Hematopoietic multipotent progenitor cell treated with erythropoietin and hydrocortisone succinate and interleukin-3 and kit ligand, for 15 days (in vitro differentiated cells): Measurements from ENCODE around the gene C1QL2.

Experiments used
- DNase-seq: peaks from one replicate; pipeline ENCODE4 v3.0.0-alpha.2; 2015; ENCODE audit warnings: low spot score

Gene C1QL2

DNA sequence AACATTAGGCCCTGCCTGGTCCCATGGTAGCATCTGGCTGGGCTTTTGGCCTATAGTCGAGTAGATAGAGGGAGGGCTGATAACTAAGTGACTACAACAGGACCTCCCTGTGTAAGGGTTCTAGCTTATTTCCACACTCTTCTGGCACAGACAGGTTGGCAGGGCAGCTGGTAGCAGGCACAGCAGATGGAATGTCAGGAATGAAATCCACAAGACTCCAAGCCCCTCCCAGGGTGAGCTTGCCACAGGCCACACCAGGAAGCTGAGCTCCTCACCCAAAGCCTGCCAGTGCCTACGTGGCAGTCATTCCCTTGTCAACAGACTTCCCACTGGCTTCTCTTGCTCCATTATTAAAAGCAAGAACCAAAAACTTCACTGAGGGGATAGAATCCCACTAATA lies 20.7 kb upstream of the C1QL2 start:
- DNase-seq, result no peak

DNA sequence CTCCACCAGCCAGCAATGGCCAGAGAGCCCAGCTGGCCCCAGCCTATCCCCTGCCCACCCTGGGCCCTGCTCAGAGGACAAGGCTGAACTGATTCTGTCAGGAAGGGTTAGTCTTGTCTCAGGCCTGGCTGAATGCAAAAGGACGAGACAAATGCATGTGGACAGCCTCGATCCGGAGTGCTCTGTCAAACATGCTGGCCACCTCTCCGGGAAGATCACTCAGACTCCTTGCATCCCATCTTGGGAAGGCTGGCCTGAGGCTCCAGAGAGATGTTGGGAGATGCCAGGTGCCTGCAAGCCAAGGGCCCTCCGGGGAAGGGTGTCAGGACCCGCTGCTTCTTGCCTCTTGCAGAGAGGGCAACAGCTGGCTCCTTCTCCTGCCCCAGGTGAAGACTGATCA lies 20.2 kb upstream of the C1QL2 start:
- DNase-seq, result no peak

DNA sequence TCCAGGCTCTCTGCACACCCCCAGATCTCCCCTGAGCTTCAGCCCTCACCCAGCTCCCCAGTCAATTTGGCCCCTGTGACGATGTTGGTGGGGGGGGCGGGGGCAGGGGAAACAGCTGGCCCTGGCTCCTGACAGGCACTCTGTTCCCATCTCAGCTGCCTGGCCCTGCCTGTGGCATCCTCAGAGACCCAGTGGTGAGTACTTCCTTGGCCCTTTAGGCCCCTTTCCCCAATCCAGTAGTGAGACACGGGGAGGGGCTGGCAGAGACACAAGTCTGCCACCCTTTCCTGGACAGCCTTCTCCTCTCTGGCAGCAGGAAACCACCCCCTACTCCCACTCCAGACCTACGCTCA lies 19.3 kb upstream of the C1QL2 start:
- DNase-seq, result no peak

DNA sequence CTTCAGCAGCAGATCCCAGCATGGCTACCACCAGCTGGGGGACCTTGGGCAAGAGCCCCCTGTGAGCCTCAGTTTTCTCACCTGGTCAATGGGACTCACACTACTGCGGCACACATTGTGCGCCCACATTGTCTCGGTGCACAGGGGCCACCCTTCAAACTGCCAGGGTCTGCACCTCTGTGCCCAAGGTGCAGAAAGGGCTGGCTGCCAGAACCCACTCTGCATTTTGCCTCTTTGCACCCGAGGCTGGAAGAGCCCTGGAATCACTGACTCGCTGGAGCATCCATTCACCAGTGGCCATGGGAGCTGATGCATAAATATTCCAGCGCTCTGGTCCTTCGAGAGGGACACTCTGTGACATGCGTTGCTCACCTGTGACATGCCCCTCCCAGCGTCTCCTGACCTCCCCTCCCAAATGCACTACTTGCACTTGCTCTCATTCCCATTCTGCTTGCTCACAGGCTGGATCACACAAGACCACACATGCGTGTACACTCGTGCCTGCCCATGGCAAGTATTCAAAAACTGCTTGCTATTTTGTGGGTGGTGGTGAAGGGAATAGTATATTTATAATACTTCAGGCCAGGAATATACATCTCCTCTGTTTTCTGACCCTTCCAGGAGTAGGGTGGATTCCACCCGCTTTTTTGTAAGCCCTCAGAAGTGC lies 18.8 kb upstream of the C1QL2 start:
- no peak for DNase-seq

DNA sequence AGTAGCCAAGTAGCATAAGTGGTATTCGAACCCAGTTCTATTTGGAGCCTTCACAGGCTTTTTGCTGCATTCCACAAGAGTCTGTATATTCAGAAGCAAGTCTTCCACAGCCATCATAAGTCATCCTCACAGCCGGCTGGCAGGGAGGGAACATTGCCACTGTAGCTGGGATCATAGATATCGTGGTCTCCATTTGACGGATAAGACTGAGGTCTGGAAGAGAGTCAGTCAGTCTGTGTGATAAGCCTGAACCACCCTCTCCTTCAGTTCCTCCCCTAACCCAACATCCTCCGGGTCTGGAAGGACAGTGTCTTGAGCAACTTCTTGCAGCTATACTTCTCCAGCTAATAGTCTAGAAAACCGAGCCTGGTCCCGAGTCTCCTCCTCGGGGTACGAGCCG lies 17.0 kb upstream of the C1QL2 start:
- DNase-seq, result peak; percentile 44

DNA sequence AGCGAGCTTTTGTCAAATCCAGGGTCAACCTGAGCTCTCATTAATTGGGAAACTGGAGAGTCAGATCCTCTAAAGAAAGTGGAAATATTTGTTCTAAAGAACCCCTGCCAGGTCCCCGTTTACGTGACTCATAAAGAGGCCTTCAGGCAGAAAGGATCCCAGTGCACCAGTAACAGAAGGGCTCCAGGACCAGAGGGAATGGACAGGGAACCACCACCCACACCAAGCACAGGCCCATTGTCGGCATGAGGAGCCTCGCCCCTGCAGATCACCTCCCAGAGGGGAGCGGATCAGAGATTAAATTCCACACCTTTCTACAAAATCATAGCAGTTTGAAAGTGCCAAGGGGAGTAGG lies 16.4 kb upstream of the C1QL2 start:
- DNase-seq, result no peak

DNA sequence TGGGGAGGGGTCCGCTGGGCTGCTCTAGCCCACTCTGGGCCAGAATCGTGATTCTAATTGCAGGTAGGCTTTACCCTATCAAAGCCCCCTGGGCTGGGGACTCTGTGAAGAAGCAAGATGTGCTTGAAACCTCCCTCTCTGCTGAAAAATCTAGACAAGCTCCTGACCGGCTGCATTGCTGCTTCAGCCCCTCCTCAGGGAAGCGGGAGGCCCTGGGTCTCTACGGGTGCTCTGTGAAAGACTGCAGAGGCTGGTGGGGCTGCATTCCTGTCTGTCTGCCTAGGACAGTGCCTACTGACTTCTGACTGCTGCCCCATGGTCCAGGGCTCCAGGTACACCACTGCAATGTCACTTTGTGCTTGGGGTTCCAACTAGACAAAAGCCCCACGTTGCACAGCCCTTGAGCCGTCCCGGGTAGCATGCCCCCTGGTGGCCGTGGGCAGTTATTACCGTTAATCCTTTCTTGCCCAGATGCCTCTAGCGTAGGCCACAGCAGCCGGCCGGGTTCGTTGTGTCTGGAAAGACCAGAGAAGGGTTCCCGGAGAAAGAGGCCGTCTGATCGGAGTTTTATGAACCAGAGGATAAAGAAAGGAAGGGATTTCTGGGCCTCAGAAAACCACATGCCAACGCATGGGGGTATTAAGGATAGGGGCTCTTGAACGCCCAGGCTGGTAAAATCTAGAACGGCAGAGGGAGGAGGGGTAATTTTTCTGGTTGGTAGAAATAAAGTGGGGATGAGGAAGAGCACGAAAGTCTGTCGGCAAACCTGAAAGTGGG lies 15.9 kb upstream of the C1QL2 start:
- DNase-seq, result peak; percentile 70

DNA sequence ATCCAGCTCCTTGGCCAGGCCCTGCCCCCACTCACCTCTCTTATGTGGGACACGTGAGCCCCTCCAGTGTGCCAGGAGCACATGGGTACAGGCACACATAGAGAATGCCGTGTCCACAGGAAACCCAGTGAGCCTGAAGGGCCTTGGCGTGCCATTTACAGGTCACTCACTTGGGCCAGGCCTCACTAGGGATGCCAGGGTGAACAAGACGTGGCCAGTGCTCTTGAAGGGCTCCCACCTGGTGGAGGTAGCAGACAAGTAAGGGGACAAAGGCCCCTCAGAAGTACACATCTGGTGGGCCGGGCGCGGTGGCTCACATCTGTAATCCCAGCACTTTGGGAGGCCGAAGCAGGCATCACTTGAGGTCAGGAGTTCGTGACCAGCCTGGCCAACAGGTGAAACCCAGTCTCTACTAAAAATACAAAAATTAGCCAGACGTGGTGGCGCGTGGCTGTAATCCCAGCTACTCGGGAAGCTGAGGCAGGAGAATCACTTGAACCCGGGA lies 15.1 kb upstream of the C1QL2 start:
- DNase-seq, result no peak

DNA sequence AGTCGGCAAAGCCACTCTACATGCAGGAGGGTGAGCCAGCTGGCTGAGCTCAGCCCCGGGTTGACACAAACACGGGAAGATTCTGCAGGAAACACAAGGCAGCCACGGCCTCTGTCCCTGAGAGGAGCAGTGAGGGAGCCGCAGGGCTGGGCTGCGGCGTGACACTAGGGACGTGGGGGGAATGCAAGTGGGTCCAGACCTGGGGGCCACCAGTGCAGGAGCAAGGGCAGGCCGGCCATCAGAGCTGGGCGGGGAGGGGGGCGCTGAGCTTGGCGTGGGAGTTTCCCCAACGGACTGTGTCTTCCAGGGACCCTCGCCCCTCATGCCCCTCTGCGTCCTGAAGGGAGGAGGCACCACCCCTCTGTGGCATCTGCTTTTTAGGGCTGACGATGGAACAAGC lies 12.0 kb upstream of the C1QL2 start:
- no peak for DNase-seq

DNA sequence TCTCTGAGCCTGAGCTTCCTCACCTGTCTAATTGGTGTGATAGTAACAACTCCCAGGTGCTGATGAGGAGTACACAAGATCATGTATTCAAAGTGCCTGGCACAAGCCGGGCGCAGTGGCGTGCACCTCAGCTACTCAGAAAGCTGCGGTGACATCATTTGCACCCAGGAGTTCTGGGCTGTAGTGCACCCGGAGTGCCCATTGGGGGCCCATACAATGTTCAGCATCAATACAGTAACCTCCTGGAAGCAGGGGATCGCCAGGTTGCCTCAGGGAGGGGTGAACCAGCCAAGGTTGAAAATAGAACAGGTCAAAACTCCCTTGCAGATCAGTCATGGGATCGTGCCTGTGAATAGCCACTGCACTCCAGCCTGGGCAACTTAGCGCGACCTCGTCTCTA lies 11.2 kb upstream of the C1QL2 start:
- DNase-seq, result no peak

DNA sequence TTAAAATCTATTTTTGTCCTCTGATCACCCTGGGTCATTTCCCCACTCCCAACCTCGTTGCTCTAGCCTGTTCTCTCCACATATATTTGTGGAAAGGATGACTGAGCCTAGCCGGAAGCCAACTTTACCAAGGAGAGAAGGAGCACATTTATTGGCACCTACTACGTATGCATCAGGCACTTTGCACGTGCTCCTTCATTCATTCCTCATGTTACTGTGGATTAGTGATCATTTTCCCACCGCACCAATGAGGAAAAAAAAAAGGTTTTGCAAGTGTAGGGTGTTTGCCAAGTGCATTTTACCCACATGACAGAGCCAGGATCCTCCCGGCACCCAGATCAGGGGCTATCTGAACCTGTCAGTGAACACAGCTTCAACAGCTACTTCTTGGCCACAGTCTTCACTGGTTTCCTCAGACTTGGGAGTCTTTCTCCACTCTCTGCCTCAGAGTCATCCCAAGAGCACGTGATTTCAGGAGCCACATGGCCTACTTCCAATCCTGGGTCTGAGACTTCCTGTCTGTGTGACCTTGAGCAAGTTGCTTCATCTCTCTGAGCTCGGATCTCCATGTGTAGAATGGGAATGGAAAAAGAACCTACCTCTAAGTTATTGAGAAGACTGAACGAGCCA lies 1.9 kb upstream of the C1QL2 start:
- no peak for DNase-seq

DNA sequence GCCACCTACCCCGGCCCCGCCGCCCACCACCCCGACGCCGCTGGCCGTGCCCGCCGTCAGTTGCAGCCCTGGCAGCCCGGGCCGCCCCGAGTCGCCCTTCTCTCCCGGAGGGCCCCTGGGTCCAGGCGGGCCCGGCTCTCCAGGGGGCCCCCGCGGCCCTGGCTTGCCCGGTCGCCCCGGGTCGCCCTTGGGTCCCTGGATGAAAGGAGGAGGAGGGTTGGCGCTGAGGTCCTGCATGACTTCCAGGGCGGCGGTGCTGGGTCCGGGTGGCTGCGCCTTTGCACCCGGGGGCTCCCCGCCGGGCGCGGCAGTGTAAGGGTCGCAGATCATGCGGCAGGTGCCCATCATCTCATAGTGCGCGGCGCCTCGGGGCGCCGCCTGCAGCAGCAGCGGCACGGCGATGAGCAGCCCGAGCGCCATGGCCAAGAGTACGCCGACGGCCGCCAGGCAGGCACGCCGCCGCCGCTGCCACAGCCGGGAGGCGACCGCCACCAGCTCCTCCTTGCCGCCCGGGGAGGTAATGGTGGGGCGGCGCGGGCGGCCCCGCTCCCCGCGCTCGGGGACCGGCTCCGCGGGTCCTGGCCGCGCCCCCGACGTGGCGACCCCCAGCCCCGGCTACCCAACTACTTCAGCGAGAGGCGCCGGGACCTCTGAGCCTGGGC lies 570 bp downstream of the C1QL2 start:
- no peak for DNase-seq

DNA sequence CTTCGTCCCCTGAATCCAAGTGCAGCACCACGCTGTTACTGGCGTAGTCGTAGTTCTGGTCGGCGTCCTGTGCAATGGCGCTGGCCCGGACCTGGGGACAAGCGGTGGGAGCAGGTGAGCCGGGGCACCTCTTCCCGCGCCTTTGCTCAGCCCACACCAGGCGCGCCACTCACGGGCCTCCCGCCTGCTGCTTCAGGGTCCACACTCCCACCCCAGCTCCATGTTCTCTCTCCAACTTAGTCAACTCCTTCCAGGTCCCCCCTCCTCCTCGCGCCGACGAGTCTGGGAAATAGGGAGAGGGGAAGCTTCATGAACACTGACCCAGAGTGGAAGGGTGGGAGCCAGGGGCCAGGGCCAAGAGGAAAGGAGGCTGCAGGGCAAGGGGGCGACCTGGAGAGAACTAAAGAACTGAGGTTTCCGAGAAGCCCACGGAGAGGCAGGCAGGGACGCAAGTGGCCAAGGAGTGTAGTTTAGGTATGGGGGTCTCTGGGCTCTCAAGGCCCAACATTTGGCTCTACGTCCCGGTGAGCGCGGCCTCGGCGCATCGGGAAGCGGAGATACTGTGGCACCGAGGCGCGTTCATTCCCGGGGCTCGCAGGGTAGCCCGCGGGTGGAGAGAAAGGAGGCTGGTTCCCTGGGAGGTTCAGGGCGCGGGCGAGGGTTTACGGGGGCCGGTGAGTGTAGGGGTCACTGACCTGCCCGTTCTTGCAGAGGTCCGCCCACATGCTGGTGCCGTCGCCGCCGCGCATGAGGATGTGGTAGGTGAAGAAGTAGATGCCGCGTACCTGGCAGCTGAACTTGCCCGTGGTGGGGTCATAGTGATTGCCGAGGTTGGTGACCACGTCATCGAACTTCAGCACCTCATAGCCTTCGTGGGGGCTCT lies 1.4 kb downstream of the C1QL2 start:
- DNase-seq, result no peak

DNA sequence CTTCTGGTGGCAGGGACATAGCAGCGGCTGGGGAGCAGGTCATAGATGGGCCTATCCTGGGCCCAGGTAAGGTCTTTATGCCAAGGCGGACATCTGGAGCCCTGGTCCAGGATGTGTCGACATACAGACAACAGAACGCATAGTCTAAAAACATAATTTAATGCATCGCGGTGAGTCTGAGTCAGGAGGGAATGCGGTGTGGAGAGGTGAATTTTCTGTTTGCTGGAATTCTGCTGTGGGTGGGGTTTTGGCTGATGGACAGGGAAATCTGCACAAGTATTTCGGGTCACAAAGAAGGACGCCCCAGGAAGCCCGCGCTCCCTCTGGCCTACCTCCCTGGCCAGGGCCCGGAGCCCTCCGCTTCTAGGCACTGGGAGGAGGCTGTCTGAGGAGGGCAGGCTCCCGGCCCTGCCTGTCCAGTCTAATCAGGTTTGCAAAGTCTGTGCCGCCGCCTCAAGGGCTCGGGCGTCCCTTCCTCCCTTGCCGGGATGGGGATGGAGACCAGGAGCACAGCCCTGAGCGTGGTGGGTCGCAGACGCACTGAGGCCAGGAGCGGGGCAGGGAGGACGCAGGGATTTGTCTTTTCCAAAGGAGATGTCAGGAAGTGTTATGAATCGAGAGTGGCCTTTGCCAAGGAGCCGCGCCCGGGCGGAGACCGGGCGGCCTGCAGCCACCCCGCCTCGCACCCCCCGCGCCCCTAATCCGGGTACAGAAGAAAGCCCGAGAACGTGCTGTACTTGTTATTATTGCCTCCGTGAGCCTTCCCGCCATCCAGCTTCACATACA lies 2.3 kb downstream of the C1QL2 start:
- DNase-seq, result no peak

DNA sequence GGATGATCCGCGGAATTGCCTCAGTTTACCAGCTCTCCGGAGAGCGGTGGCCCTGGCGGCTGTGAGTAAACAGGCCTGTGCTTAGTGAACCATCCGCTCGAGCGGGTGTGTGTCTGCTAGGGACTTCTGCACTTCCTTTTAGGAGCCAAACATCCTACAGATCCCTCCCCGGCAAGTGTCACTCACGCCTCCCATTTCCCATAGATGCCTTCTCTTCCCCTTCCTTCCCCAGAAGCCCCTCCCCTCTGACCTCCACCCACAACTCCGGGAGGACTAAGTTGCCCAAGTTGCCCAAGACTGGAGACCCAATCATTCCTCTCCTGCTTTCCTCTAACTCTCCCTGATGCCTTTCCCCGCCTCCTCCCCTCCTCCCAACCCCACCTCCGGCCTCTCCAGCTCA lies 2.9 kb downstream of the C1QL2 start:
- DNase-seq, result no peak

DNA sequence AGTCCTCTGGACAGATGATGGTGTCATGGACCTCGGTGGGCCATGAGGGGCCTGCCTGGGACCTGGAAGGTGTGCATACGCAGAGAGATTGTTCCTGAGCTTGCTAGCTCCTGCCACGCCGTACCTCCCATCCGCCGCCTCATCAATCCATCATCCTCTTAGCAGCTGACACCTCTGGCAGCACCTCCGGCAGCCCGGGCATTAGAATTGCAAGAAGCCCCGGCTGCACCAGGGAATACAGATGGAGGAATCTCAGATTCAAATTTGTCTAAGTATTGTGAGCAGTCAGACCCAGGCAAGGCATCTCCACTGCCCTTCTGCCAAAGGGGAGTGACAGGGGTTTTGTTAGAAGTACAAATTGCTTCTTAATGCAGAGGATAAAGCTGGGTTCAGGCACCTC lies 4.5 kb downstream of the C1QL2 start:
- no peak for DNase-seq

DNA sequence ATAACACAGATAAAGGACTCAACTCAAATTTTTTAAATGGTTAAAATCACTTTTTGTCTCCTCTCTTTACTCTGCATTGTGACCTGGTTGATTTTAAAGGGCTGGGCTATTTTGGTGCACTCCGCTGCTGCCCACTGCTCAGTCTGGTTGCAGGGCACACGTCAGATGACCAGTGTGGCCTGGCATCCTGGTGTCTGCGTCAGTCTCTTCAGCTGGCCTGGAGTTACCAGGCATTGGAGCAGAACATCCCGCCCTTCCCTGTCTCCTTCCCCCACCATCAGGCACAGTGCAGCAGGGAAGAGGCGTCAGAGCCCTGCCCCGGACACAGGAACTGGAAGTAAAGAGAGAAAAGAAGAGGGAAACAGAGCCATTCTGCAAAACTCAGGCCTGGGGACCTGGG lies 8.9 kb downstream of the C1QL2 start:
- DNase-seq, result no peak

DNA sequence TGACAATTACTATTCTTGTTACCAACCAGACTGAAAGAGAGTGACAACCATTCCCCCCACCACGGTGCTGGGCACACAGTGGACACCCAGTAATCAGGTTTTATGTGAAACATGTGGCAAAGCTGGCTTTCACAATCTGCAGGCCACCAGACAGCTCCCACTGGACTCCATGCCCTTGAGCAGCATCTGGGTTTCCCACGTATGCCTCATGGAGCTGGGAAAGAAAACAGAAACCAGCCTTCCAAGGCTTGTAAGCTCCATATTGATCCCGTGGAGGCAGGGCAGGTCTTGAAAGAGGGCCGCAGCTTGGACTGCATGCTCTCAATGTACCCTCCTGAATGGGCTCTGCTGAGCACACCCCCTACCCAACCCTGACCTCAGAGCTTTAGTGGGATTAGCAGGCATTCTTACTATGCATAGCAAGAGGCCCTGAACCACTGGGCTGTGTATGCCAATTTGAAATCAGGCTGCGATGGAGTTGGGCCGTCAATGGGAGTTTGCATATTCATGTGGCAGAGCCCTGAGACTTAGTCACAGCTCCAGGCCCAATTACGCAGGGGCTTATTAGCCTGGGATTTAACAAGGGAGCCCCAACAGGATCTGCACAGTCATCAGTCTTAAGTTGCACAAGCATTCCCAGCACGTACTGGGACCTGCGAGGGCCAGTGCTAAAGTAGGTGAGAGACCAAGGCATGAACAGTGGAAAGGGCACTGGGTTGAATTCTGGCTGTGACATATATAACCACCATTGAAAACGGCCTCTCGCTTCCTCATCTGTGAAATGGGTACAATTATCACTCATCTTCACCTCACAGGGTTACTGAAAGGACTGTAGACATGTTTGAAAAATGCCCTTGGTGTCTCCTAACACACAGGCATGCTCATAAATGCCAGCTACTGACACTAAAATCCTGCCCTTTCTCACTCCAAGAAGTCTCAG lies 10.5 kb downstream of the C1QL2 start:
- DNase-seq, result no peak

DNA sequence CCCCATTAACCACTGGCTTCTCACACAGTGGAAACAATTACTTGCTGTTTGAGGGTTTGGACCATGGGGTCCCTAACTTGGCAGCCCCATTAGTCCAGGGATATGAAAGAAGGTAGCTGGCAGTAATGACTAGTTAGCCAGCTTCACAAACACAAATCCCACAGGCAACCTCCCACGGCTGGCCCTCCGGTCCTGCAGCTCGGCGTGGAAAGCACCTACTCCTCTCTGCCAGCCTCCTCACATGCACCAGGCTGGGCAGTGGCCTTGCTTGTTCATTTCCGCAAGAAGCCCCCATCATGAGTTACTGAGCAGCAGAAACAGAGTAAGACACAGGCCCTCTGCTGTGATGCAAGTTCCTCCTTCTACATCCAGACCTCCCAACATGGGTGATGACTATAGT lies 13.7 kb downstream of the C1QL2 start:
- no peak for DNase-seq

DNA sequence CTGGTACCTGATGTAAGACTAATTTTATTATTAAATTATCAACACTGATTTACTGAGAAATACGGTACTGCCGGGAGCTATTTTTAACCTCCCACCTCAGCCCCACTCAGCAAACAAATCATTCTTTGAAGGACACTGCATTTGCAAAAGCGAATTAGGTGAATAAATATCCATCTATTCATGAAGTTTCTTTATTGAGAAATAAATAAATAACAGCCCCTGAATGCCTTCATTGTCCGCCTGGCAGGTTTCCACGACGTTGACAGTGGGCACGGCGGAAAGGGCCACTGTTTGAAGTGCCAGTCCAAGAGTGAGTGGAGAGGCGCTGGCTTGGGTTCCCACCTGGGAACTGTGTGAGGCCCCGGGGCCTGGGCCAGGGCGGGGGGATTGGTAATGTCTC lies 15.7 kb downstream of the C1QL2 start:
- no peak for DNase-seq
